A549 (cell line): ENCODE measurements around the gene HGFAC. TPM values are rescaled to one million over a fixed set of nuclear protein-coding genes. Genes with fewer than 3 reads are reported as not detected.

Source experiments
- ATAC-seq, 2 experiments: fragments of 200-7000 bp in 1 of 2; fragments of >200 bp in 1 of 2; cut with Nextera tagmentation in 1 of 2; cut with Tn5 transposase in 1 of 2; 3 replicates each; pipeline versions ENCODE4 v1.8.0 to v1.9.1; 2018 to 2020; ENCODE audit warnings: mild to moderate bottlenecking in 1 of 2, moderate library complexity in 1 of 2
- CTCF ChIA-PET: fragments of 300-600 bp; sonication (Branson Sonifier 250); formaldehyde crosslinking; extraction: SDS; loops from one replicate; lab custom pipeline; 2021; ENCODE audit warnings: antibody characterized with exemption, inconsistent platforms; lab: Yijun Ruan, JAX
- POLR2A ChIA-PET: fragments of 350-600 bp; formaldehyde crosslinking; extraction: SDS; loops from one replicate; lab custom pipeline; 2021; ENCODE audit warnings: antibody characterized with exemption, inconsistent platforms; lab: Yijun Ruan, JAX
- DNase-seq, 2 experiments: peaks; one replicate each; pipeline versions ENCODE4 v3.0.0 to v3.0.0-alpha.2; 2011 to 2016; ENCODE audit warnings: low read depth in 1 of 2, low spot score in 1 of 2
- FAIRE-seq: peaks from 2 replicates; lab custom pipeline; 2011; peaks lifted over from hg19 to GRCh38; lab: Jason Lieb, UNC
- H3K27ac ChIP-seq, 2 experiments: fragments of >200 bp; sonication (Bioruptor Twin); formaldehyde crosslinking; 3 replicates each; pipeline ENCODE4 v1.5.1; 2016 to 2017
- H3K4me1 ChIP-seq: fragments of >200 bp; sonication (Bioruptor Twin); formaldehyde crosslinking; 3 replicates; pipeline ENCODE4 v1.6.1; 2016
- H3K4me2 ChIP-seq: fragments of >200 bp; sonication (Bioruptor Twin); formaldehyde crosslinking; 3 replicates; pipeline ENCODE4 v1.6.1; 2016
- H3K4me3 ChIP-seq: fragments of >200 bp; sonication (Bioruptor Twin); formaldehyde crosslinking; 3 replicates; pipeline ENCODE4 v1.5.1; 2016
- H3K9me3 ChIP-seq: fragments of >200 bp; sonication (Bioruptor Twin); formaldehyde crosslinking; 3 replicates; pipeline ENCODE4 v1.6.1; 2016
- CBX8 ChIP-seq: fragments of 200-600 bp; sonication (generic); IDR thresholded peaks from 2 replicates; pipeline ENCODE4 v1.6.1; 2016
- CEBPB ChIP-seq, 2 experiments: fragments of >200 bp in 1 of 2; sonication (Bioruptor Twin) in 1 of 2; formaldehyde crosslinking in 1 of 2; IDR thresholded peaks; 2 replicates each; pipeline ENCODE4 v1.6.1; 2012 to 2016
- ESRRA ChIP-seq: fragments of 150-350 bp; IDR thresholded peaks from 2 replicates; pipeline ENCODE4 v1.6.1; 2014; ENCODE audit warnings: mild to moderate bottlenecking, low read length, borderline replicate concordance
- FOSL2 ChIP-seq, 2 experiments: fragments of 450-650 bp in 1 of 2; fragments of >200 bp in 1 of 2; sonication (Bioruptor Twin) in 1 of 2; formaldehyde crosslinking; IDR thresholded peaks; 2 replicates each; pipeline versions ENCODE4 v1.5.0 to v1.6.1; 2016 to 2020; ENCODE audit warnings: mild to moderate bottlenecking in 1 of 2, moderate library complexity in 1 of 2
- FOXS1 ChIP-seq: fragments of 250-450 bp; sonication (Bioruptor Pico); IDR thresholded peaks from 2 replicates; pipeline ENCODE4 v1.5.0; 2020; ENCODE audit warnings: mild to moderate bottlenecking, moderate library complexity
- KDM1A ChIP-seq: fragments of 200-600 bp; sonication (generic); IDR thresholded peaks from 2 replicates; pipeline ENCODE4 v1.6.1; 2016; ENCODE audit warnings: low read depth, mild to moderate bottlenecking
- MAZ ChIP-seq: fragments of 150-350 bp; IDR thresholded peaks from 2 replicates; pipeline ENCODE4 v1.6.1; 2014; ENCODE audit warnings: antibody characterized with exemption, low read depth, low read length, borderline replicate concordance
- NPAS2 ChIP-seq: fragments of 250-450 bp; sonication (Bioruptor Pico); IDR thresholded peaks from 2 replicates; pipeline ENCODE4 v1.8.0; 2022; ENCODE audit warnings: mild to moderate bottlenecking, moderate library complexity, borderline replicate concordance
- NR3C1 ChIP-seq: fragments of >200 bp; sonication (Bioruptor Twin); formaldehyde crosslinking; IDR thresholded peaks from 3 replicates; pipeline ENCODE4 v1.6.1; 2017
- PHF8 ChIP-seq: fragments of 200-600 bp; sonication (generic); IDR thresholded peaks from 2 replicates; pipeline ENCODE4 v1.6.1; 2016; ENCODE audit warnings: low read depth, mild to moderate bottlenecking, antibody characterized with exemption, moderate library complexity, borderline replicate concordance
- POLR2AphosphoS2 ChIP-seq: conservative IDR thresholded peaks from 2 replicates; pipeline ENCODE4 v1.6.1; 2012; ENCODE audit warnings: low read length, improper control_type of control experiment, inconsistent platforms
- RAD21 ChIP-seq, 2 experiments: fragments of >200 bp in 1 of 2; sonication (Bioruptor Twin) in 1 of 2; formaldehyde crosslinking in 1 of 2; IDR thresholded peaks in 1 of 2; conservative IDR thresholded peaks in 1 of 2; 2 replicates in 1 of 2; 3 replicates in 1 of 2; pipeline ENCODE4 v1.6.1; 2012 to 2018; ENCODE audit warnings: inconsistent platforms in 1 of 2
- RARB ChIP-seq: fragments of 250-450 bp; sonication (Bioruptor Pico); IDR thresholded peaks from 2 replicates; pipeline ENCODE4 v1.8.0; 2021; ENCODE audit warnings: mild to moderate bottlenecking, moderate library complexity
- SMC3 ChIP-seq: fragments of >200 bp; sonication (Bioruptor Twin); formaldehyde crosslinking; IDR thresholded peaks from 3 replicates; pipeline ENCODE4 v1.6.1; 2018; ENCODE audit warnings: inconsistent platforms
- ZC3H11A ChIP-seq: fragments of 450-650 bp; IDR thresholded peaks from 2 replicates; pipeline ENCODE4 v1.6.1; 2014; ENCODE audit warnings: antibody characterized with exemption, mild to moderate bottlenecking
- WGBS: methylation state at CpG from one replicate; pipeline ENCODE4 v1.1.6; 2017; ENCODE audit errors: missing lambda C conversion rate; 5-methylcytosine and 5-hydroxymethylcytosine counted together
- polyA plus RNA-seq, 4 experiments: library from polyadenylated mRNA; depleted of rRNA in 3 of 4; stranded (reverse); fragments of >200 nt; fragmentation: RNase III in 1 of 4; extraction: RNeasy Plus Mini Kit Qiagen cat#74134 plus additional on column Dnase treatment in 1 of 4; gene quantifications; 2 replicates in 3 of 4; 3 replicates in 1 of 4; pipeline ENCODE4 v1.2.3, GENCODE V29; 2011 to 2017
- TF ChIP-seq, protein P1 (sequence below): fragments of >200 bp; sonication (Bioruptor Twin); formaldehyde crosslinking; IDR thresholded peaks from 3 replicates; pipeline ENCODE4 v1.5.1; 2016
- TF ChIP-seq, protein P2 (sequence below): IDR thresholded peaks from 2 replicates; pipeline ENCODE4 v1.6.1; 2012
- TF ChIP-seq, protein P3 (sequence below): IDR thresholded peaks from 2 replicates; pipeline ENCODE4 v1.6.1; 2012

HGFAC gene
- polyA plus RNA-seq, 2 of the 4 experiments (the other 2 are of a cell fraction), result 0.25 TPM; not detected in 1

DNA sequence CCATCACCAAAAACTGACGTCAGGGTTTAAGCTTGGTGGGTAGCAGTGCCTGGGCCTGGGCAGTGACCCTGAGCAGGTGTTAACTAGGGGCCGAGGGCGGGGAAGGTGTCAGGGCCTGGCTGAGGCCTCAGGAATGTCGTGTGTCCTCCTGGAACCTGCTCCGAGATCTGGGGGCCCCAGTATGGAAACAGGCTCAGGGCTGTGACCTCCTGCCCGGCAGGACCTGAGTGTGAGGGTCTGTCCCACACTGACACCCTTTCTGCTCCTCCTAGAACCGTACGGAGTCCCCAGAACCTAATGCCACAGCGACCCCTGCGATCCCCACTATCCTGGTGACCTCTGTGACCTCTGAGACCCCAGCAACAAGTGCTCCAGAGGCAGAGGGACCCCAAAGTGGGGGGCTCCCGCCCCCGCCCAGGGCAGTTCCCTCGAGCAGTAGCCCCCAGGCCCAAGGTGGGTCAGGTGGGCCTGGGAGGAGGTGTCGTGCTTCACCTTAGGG is 741 bp downstream of the HGFAC start (continued):
- no peak for TF ChIP-seq PHF8
- TF ChIP-seq ESRRA, result no peak
- TF ChIP-seq MAZ, result no peak

DNA sequence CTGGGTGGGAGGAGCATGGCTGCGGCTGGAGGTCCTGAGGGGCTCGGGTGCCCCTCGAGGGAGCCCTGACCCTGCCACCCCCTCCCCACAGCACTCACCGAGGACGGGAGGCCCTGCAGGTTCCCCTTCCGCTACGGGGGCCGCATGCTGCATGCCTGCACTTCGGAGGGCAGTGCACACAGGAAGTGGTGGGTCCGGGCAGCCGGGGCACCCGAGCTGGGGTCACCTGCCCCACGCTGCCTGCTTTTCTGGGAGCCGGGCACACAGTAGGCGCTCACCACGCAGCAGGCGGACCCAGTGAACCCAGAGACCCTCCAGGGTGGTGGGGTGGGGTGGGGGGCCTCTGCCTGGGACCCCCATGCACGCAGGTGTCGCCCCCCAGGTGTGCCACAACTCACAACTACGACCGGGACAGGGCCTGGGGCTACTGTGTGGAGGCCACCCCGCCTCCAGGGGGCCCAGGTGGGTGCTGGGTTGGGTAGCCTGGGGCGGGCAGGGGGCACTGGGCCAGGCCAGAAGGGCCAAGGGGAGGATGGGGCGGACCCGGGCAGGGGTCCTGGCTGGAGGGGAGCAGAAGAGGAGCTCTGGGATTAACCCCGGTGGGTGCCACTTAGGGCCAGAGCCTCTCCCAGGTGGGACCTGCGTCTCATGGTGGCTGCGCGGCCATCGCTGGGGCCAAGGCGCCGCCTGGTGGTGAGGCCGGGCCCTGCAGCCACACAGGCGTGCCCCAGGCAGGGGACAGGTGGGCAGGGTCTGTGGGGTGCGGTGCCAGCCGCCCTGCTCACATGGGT is 1.4 kb downstream of the HGFAC start:
- Histone ChIP-seq H3K4me3 (no peak overlapping the region), H3K4me2 (peak overlapping the region; percentile 58), H3K9me3 (no peaks in the 10 kb centered on the region), H3K4me1 (peaks cover 6% of the 10 kb centered on the region; the same call in 1 of the 3 replicates), H3K27ac (peak overlapping the region in 1 of 2 experiments; percentile 38; a peak in 1 of 6 replicates)
- ChIA-PET CTCF (interaction anchor here (0.6 to 4.5 kb wide), 39 partner anchors 9 to 433 kb away, joined by 3 to 30 read pairs (median 4); partner anchors contain the start of gene MSANTD1), POLR2A (no interaction called here)
- FAIRE-seq (no peak), DNase-seq (peak; percentile 40 to 58), ATAC-seq (peak; percentile 54 to 86; a peak in 4 of 6 replicates)
- peak; percentile 92 for TF ChIP-seq SMC3
- peak; percentile 80 to 88 for TF ChIP-seq RAD21 (conservative IDR thresholded peaks at IDR 0.05 in 1 of 2, IDR thresholded peaks at IDR 0.05 in 1 of 2)
- TF ChIP-seq, protein P1, sequence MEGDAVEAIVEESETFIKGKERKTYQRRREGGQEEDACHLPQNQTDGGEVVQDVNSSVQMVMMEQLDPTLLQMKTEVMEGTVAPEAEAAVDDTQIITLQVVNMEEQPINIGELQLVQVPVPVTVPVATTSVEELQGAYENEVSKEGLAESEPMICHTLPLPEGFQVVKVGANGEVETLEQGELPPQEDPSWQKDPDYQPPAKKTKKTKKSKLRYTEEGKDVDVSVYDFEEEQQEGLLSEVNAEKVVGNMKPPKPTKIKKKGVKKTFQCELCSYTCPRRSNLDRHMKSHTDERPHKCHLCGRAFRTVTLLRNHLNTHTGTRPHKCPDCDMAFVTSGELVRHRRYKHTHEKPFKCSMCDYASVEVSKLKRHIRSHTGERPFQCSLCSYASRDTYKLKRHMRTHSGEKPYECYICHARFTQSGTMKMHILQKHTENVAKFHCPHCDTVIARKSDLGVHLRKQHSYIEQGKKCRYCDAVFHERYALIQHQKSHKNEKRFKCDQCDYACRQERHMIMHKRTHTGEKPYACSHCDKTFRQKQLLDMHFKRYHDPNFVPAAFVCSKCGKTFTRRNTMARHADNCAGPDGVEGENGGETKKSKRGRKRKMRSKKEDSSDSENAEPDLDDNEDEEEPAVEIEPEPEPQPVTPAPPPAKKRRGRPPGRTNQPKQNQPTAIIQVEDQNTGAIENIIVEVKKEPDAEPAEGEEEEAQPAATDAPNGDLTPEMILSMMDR, result peak; percentile 84
- no peak for TF ChIP-seq PHF8
- WGBS, result no CpG with 5 or more reads among the region's 36 CpGs

DNA sequence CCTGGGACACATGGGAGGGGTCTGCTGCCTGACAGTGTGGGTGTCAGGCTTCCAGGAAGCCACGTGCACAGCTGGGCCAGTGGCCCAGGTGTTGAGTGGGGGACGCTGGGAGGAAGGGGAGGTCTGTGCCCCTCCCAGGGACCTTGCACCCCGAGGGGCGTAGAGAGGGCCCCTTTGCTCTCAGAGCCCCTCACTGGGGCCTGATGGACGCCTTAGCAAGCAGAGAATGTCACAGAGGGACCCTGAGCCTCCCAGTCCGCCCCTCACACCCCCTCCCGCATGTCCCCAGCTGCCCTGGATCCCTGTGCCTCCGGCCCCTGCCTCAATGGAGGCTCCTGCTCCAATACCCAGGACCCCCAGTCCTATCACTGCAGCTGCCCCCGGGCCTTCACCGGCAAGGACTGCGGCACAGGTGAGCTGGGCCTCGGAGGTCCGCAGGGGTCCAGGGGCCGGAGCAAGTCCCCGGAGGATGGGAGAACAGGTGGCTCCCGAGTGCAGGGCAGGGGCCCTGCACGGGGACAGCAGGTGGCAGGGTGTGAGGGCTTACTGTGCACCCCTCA is 2.1 kb downstream of the HGFAC start:
- peak in 1 of 2 experiments; percentile 9; a peak in 2 of 6 replicates for ATAC-seq
- POLR2A ChIA-PET, result no interaction called here

DNA sequence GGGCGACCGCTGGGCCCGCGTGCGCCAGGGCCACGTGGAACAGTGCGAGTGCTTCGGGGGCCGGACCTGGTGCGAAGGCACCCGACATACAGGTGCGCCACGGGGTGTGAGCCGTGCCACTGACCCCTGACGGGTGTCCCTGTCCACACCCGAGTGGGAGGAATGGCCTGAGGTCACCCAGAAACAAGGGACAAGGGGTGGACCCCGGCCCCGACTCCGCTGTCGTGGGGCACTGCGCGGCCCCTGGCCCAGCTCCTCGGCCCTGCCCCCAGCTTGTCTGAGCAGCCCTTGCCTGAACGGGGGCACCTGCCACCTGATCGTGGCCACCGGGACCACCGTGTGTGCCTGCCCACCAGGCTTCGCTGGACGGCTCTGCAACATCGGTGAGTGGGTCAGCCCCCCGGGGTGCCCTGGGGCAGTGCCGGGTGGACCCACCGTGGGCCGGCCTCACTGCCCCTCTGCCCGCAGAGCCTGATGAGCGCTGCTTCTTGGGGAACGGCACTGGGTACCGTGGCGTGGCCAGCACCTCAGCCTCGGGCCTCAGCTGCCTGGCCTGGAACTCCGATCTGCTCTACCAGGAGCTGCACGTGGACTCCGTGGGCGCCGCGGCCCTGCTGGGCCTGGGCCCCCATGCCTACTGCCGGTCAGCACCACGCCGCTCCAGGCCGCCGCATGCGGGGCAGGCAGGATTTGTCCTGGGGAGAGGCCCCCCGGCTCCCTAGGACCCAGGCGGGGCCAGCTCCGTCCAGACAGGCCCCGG is 2.8 kb downstream of the HGFAC start:
- POLR2A ChIA-PET, result no interaction called here
- ATAC-seq, result no peak
- Histone ChIP-seq H3K4me2 (no peak overlapping the region), H3K4me3 (no peak overlapping the region), H3K9me3 (no peaks in the 10 kb centered on the region), H3K27ac (no peak overlapping the region), H3K4me1 (peaks cover 6% of the 10 kb centered on the region; the same call in 1 of the 3 replicates)
- no peak for FAIRE-seq
- CTCF ChIA-PET, result interaction anchor here (0.7 to 4.5 kb wide), 17 partner anchors 10 to 339 kb away, joined by 3 to 30 read pairs (median 4); no protein-coding TSS in a partner anchor
- WGBS, result 75% methylated on average over 16 of the region's 56 CpGs
- no peak for DNase-seq
- no peak for TF ChIP-seq CEBPB (IDR thresholded peaks at IDR 0.05)
- TF ChIP-seq NPAS2 (CRISPR knock-in tag), result no peak
- TF ChIP-seq RARB (CRISPR knock-in tag), result no peak
- TF ChIP-seq FOXS1 (CRISPR knock-in tag), result no peak
- TF ChIP-seq NR3C1, result no peak
- TF ChIP-seq, protein P2, sequence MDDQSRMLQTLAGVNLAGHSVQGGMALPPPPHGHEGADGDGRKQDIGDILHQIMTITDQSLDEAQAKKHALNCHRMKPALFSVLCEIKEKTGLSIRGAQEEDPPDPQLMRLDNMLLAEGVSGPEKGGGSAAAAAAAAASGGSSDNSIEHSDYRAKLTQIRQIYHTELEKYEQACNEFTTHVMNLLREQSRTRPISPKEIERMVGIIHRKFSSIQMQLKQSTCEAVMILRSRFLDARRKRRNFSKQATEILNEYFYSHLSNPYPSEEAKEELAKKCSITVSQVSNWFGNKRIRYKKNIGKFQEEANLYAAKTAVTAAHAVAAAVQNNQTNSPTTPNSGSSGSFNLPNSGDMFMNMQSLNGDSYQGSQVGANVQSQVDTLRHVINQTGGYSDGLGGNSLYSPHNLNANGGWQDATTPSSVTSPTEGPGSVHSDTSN, result no peak
- TF ChIP-seq POLR2AphosphoS2, result no peak
- TF ChIP-seq KDM1A, result no peak
- no peak for TF ChIP-seq FOSL2 (IDR thresholded peaks at IDR 0.05)
- no peak for TF ChIP-seq FOSL2 (CRISPR knock-in tag; IDR thresholded peaks at IDR 0.05)
- no peak for TF ChIP-seq CBX8
- TF ChIP-seq, protein P3, sequence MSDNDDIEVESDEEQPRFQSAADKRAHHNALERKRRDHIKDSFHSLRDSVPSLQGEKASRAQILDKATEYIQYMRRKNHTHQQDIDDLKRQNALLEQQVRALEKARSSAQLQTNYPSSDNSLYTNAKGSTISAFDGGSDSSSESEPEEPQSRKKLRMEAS, result no peak

More for the DNA sequence above, 2.1 kb downstream of the HGFAC start:
- no CpG with 5 or more reads among the region's 17 CpGs for WGBS
- Histone ChIP-seq H3K4me2 (peak overlapping the region; percentile 58), H3K9me3 (no peaks in the 10 kb centered on the region), H3K4me3 (no peak overlapping the region), H3K27ac (no peak overlapping the region), H3K4me1 (peaks cover 6% of the 10 kb centered on the region; the same call in 1 of the 3 replicates)
- FAIRE-seq (no peak), DNase-seq (no peak)
- TF ChIP-seq, protein P1, result peak; percentile 10; the same call in 2 of the 3 replicates
- TF ChIP-seq ZC3H11A (no peak), RAD21 (conservative IDR thresholded peaks at IDR 0.05 in 1 of 2, IDR thresholded peaks at IDR 0.05 in 1 of 2) (0 out of 5 replicates have a peak, but pooled peaks of 1 of the 2 experiments have one; percentile 7)
- TF ChIP-seq, all 56 proteins: peak for 2
- CTCF ChIA-PET, result interaction anchor here (0.7 to 4.5 kb wide), 34 partner anchors 9 to 338 kb away, joined by 3 to 30 read pairs (median 4); partner anchors contain the start of gene MSANTD1
